Fibroblast of skin of left quadriceps (primary cell): ENCODE measurements around the gene BEST4.
A peak's percentile ranks its signal among the peaks of the same experiment; 100 is the strongest.
"Not testable (repeated sequence)": the region's sequence is repeated elsewhere in the genome, so short reads cannot be mapped to it uniquely, and the experiment has no call there.

Experiments used
- DNase-seq, 2 experiments: peaks; one replicate each; pipeline ENCODE4 v3.0.0-alpha.2; 2013; ENCODE audit warnings: low read depth in 2 of 2

Gene BEST4

GRCh38 chr1:44802306-44803061 lies 14.5 kb upstream of the BEST4 start:
- no peak for DNase-seq

- DNase-seq = no peak
Measured at GRCh38 chr1:44801491-44802305, 13.7 kb upstream of the BEST4 start.

DNA sequence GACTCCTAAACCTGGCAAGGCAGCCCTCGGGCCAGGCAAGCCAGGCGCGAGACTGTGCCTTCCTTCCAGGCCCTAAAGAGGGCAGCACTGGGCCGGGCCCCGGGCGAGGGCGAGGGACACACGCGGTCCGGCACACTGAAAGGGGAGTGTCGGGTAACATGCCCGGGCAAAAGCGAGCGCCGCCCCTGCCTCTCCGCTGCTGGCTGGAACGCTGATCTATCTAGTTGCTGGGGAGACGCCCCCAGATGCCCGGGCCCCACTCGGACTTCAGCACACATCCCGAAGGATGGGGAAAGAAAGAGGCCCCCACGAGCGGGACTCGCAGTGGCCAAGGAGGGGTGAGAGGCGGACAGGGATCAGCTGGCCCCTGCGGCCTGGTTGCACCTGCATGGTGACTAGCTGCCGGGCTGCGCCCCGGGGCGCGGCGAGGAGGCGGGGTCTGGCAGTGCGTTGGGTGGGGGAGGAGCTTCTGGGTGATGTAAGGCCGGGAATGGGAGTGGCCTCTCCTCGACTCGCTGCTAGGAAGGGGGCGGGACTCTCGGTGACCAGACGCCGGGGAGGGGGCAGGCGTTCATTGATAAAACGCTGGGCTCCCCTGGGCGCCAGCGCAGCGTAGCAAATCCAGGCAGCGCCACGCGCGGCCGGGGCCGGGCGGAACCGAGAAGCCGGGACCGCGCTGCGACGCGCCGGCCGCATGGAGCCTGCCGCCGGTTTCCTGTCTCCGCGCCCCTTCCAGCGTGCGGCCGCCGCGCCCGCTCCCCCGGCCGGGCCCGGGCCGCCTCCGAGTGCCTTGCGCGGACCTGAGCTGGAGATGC lies 12.0 kb upstream of the BEST4 start, which contains the start of gene PLK3:
PLK3 (plus strand) TSS at position 608 of the 815 bp plus-strand sequence; CDS start at position 695, 87 bp downstream.
- DNase-seq = peak; percentile 93 to 94

DNA sequence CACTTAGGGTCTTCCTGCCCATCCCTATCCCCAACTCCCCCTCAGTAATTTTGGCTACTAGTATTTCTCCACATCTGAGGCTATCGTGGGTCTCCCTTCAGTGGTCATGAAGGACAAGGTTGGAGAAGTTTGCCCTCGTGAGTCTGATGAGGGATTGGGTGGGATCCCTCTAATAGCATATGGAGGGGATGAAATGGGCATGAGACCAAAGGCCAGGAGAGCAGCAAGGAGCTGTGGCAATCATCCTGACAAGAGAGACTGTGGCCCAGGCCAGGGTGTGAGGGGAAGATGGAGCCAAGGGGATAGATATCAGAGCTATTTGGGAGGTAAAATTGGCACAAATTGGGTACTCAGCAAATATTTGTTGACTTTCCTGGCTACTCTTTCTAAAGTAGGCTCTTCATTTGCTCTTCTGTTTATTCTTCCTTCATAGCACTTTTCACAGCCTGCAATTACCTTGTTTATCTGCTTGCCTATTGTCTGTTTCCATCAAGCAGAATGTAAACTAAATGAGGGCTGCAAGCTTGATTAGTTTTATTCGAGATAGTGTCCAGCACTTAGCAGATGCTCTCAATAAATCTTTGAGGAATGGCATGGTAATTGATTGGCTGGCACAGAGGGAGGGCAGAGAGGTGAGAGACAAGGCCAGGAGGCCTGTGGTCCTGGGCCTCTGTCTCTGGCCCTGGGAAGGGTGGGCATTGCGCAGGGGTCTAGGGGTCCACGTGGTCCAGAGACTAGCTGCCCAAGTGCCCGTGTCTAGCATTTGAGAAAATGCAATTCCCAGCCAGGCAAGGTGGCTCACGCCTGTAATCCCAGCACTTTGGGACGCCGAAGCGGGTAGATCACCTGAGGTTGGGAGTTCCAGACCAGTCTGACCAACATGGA lies 10.8 kb upstream of the BEST4 start:
- no peak for DNase-seq

- DNase-seq = not testable (repeated sequence)
Measured at GRCh38 chr1:44797886-44798285, 9.9 kb upstream of the BEST4 start.

DNA sequence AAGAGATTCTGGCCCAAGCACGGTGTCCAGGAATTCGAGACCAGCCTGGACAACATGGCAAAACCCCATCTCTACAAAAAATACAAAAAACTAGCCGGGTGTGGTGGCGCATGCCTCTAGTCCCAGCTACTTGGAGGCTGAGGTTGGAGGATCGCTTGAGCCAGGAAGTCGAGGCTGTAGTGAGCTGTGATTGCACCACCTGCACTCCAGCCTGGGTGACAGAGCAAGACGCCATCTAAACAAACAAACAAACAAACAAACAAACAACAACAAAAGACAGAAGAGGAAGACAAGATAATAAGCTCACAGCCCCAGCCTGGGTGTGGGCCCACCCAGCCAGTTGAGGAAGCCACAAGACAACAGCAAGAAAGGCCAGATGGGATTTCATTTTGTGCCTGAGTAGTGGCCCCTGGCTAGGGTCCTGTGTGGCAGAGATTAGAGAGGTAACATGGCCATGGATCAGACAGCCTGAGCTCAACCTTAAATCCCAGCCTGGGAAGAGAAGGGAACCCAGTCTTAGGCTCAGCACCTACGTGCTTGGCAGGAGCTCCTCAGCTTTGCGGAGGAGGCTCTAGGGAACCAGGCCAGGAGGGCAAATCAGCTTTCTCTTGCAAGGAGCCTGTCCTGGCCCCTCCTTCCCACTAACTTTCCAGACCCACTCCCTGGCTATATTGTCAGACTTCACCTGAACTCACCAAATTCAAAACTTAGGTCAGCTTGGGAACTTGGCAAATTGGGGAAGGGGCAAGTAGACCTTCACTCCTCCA lies 4.9 kb upstream of the BEST4 start:
- no peak for DNase-seq

GRCh38 chr1:44790968-44791801 lies 3.2 kb upstream of the BEST4 start:
- DNase-seq = no peak

DNA sequence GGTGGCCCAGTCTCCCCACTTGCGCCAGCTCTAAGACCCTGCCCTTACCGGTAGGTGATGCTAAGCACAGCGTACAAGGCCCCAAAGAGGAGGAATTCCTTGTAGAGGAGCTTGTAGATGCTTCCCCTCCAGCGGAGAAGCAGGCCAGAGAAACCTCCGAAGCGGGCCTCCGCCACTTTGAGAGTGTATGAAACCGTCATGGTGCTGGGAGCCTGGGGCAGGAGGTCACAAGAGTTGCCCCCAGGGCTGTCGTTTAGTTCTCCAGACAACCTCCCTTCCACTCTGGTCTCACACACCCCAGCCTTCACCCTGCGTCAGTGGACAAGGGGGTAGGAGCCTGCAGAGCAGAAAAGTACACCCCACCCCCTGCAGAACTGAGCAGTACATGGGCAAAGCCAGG lies 464 bp downstream of the BEST4 start:
- DNase-seq = no peak

GRCh38 chr1:44786841-44787426 lies 1.0 kb downstream of the BEST4 start:
- DNase-seq = no peak

DNA sequence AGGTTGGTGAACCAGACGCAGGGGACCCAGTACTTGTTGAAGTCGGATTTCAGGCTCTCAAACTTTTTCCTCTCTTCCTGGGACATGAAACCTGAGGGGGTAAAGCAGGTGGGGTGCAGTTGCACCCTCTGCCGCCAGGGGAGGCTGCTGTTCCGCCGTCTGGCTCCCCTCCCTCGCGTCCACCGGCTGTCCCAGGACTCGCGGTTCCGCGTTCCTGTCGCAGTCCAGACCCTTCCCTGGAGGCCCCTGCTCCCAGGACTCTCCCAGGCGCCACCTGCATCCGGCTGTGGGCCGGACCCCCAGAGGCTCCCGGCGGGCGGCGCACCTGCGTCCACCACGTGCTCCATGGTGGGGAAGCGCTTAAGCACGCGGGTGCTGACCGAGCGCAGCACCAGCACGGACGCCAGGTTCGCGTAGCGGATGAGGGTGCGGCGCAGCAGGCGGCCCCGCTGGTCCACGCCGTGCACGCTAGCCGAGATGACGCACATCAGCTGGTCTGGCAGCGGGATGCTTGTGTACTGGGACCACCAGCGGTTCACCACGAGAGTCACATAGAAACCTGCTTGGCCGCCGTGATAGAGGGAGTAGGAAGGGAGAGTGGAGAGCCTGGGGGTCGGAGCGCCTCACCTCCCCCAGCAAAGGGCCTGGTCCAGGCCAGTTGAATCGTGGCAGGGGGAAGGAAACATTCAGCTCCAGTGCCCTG lies 1.7 kb downstream of the BEST4 start:
- DNase-seq = no peak

GRCh38 chr1:44785501-44786137 lies 2.4 kb downstream of the BEST4 start:
- DNase-seq = no peak

DNA sequence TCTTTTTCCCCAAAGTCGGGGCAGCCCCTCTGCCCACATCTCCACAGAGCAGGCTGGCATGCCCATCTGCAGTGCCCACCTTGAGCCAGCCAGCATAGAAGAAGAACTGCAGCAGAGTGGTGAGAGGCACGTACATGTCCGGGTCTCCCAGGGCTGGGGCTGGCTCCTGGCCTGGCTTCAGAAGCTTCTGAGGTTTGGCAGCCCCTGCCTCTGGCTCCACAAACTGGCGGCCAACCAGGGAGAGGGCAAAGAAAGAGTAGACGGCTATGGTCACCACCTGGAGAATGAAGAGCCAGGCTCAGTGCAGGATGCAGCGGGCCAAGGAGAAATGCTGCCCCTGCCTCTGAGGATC lies 3.0 kb downstream of the BEST4 start:
- no peak for DNase-seq

- no peak for DNase-seq
Measured at GRCh38 chr1:44784094-44785028, 3.6 kb downstream of the BEST4 start.

DNA sequence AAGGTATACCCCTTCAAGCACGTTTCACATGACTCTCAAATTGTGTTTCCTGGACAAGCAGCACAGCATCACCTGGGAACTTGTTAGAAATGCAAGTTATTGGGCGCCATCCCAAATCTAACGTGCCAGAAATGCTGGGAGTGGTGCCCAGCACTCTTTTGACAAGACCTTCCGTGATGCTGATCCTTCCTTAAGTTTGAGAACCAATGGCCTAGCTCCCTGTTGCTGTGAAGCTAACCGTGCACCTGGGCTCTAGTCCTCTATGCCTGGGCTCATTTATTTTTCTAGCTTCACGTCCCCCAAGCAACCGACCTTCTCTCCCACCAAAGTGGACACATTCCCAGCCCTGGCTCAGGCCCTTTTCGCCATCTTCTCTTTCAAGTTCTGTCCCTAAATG lies 4.3 kb downstream of the BEST4 start:
- DNase-seq = no peak

DNA sequence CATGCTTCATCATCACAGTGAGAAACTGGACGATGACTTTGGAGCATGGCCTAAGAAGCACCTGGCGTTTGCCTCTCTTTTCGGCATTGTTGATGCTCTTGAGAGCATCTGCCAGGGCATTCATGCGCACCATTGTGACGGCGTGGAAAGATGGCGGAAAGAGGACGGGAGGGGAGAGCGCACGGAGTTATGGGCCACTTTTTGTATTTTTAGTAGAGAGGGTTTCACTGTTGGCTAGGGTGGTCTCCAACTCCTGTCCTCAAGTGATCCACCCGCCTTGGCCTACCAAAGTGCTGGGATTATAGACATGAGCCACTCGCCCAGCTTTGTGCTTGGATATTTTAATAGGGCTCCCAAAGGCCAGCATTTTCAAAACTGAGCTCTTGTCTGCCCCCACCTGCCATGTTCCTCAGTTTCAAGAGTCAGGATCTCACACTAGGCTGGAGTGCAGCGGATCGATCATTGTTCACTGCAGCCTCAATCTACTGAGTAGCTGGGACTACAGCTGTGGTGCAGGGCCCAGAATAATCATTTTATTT lies 7.3 kb downstream of the BEST4 start:
- DNase-seq = no peak

DNA sequence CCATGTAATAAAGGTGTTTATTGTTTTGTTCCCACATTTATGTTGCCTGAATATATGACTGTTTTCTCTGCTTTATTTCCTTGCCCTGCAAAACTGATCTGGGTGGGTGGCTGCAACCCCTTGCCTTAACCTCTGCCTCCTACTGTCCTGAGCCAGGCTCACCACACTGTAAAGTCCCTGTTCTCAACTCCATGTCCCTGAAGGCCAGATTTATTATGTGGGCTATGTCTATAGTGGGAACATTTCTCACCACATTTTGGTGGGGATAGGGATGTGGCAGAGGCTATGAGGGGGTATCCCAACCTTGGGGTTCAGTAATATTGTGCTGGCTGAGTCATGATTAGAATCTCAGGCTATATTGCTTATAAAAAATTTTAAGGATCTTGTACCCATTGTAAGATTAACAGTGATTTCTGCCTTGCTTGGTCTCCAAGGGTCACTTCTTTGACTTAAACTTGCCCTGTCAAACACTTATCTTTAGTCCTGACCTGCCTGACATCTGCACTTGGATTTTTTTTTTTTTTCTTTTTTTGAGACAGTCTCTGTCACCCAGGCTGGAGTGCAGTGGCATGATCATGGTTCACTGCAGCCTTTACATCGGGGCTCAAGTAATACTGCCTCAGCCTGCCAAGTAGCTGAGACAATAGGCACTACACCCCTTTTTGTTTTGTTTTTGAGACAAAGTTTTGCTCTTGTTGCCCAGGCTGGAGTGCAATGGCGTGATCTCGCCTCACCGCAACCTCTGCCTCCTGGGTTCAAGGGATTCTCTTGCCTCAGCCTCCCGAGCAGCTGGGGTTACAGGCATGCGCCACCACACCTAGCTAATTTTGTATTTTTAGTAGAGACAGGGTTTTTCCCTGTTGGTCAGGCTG lies 9.0 kb downstream of the BEST4 start:
- no peak for DNase-seq
